GM19239 (cell line): ENCODE results near the gene KRTAP4-8.
"Not testable (repeated sequence)": the region's sequence is repeated elsewhere in the genome, so short reads cannot be mapped to it uniquely, and the experiment has no call there.

Source experiments
- DNase-seq: peaks from one replicate; pipeline ENCODE4 v3.0.0; 2011; ENCODE audit warnings: low spot score; ENCODE audit not compliant: insufficient read length
- FAIRE-seq: peaks from 2 replicates; lab custom pipeline; 2011; peaks lifted over from hg19 to GRCh38; lab: Jason Lieb, UNC

KRTAP4-8 gene

DNA sequence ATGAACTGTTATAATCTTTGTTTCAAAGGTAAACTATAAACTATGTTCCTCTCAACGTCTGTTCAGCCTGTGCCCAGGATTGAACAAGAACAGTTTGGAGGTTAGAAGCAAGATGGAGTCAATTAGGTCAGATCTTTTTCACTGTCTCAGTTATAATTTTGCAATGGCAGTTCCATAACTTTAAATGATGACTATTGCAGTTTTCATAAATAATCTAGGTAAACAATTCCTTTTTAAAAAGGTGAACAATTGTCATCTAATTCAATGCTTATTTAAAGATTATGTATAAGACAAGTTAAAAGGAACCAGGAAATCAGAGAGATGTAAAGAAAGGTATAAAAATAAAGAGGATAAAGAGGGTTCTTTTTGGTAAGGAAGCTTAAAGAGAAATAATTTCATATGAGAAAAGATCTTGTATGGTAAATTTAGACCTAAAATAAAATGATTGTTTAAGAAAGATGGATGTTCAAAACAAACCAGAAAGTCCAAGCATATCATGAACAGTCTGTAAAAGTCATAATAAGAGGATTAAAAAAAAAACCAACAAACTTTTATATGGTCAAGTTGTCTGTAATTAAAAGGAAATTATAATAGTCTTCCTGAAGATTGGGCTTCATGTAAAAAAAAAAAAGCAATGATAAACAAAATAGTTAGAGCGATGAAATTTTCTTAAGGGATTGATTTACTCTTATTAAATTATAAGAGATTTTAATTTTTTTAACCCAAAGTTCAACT lies 13.4 kb upstream of the KRTAP4-8 start:
- no peak for FAIRE-seq
- DNase-seq = no peak

DNA sequence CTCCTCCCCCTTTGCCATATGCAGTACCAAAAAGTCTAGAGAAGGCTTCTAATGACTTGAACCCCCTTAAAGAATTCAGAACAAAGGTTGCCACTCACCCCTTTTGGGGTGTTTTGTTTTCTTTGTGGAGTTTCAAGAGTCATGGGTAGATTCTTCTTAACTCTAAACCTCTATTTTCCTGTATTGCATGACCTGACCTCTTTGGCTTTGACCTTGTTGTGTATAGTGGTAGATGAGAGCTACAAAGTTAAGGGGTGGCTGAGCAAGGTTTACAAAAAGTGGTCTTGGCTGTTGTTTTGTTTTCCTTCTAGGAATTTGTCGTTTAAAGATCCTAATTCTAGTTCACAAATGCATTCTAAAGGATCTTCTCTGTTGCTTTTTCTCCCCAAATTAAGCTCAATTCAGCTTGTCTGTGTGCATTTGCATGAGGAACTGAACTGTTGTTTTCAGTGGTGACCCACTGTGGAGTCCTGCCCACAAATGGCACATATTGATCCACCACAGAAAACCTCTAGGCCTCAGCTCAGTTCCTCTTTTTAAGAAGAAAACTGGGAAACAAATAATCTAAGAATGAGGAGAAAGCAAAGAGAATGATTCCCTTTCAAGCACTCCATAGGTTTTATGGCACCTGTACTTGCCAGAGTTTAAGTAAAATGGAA lies 10.9 kb upstream of the KRTAP4-8 start:
- not testable (repeated sequence) for DNase-seq, FAIRE-seq

DNA sequence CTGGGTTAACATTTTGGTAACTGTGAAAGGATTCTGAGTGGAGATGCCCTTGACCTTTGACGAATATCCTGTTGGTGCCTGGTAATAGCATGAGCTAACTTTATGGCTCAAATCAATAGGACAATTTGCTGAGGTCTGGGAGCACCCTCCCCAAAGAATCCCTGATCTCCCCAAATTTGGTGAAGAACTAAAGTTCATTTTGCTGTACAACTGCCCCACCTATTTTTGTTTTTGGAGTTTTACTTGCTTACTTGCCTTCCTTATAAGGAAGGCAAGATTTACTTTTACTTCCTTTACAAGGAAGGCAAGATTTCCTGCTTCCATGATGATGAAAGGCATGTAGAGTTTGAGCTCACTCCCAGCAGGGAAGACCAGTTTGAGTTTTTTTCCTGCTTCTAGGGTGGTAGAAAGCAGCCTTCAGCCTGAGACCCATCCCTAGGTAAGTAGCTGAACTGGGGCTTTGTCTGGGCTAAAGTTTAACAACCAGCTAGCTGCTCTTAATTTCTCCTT lies 10.1 kb upstream of the KRTAP4-8 start:
- FAIRE-seq (no peak), DNase-seq (no peak)

DNA sequence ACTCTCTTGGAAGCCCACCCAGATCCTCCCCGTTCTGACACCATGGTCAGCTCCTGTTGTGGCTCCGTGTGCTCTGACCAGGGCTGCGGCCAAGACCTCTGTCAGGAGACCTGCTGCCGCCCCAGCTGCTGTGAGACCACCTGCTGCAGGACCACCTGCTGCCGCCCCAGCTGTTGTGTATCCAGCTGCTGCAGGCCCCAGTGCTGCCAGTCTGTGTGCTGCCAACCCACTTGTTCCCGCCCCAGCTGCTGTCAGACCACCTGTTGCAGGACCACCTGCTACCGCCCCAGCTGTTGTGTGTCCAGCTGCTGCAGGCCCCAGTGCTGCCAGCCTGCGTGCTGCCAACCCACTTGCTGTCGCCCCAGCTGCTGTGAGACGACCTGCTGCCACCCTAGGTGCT lies 7.4 kb upstream of the KRTAP4-8 start, which contains the start of gene KRTAP4-9:
Gene KRTAP4-9 (plus strand): TSS at position 43 of the 400 bp plus-strand sequence. CDS start 0 bp downstream, at position 43.
- FAIRE-seq, DNase-seq: not testable (repeated sequence)

DNA sequence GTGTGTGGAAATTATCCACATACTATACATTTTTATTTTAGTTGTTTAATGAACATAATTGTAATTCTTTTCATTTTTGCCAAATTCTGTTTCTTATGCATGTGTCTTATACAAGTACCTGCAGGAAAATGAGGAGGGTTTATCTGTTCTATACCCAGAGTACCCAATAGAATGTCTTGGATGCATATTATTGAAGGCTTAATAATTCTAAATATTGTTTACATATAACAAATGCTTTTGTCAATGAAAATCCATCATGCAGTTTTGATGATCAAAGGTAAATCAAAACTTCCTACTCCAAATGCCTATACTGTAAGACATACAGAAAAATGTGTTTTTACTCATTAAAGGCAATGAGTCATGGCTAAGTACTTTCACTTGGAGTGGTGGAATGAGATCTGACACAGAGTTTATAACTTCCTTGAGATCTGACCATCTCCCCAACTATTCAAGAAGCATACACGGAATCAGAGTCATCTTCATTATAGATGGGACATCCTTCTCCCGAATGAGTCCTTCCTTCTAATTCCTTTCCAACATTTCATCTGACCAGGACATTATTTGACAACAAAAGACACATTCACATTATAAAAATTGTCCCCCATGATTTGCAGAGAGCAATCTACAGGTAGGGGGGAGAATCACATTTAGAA lies 6.6 kb upstream of the KRTAP4-8 start:
- not testable (repeated sequence) for DNase-seq, FAIRE-seq

DNA sequence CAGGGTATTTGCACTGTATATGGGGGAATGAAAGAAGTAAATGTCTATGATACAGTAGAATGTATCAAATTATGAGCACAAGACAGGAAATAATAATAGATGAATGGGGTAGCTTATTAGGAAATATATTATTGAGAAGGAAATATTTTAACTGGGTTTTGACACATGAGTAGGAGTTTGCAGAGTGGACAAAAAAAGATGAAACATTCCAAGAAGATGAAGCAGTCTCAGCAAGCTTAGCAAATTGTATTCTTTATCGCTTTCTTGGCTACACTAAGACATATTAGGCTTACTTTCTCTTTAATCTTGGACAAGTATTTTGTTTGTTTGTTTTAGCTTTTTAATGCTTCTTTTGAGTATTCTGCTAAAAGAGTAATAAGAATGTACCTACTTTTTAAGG lies 6.0 kb upstream of the KRTAP4-8 start:
- FAIRE-seq = no peak
- no peak for DNase-seq

DNA sequence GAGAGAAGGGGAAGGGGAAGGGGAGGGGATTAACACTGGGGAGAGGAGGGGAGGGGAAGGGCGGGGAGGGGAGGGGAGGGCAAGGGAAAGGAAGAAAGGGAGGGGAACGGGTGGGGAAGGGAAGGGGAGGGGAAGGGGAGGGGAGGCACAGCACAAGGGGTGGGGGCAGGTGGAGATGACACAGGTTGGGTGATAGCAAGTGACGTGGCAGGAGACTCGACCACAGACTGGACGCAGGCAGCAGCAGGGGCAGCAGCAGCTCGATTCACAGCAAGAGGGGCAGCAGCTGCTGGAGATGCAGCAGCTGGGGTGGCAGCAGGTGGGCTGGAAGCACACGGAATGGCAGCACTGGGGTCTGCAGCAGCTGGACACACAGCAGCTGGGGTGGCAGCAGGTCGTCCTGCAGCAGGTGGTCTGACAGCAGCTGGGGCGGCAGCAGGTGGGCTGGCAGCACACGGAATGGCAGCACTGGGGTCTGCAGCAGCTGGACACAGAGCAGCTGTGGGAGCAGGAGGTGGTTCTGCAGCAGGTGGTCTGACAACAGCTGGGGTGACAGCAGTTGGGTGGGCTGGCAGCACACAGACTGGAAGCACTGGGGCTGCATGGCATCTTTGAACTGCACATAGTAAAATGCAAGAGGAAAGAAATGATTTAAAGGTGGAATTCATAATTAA lies 3.8 kb upstream of the KRTAP4-8 start, which contains the start of gene KRTAP4-16:
Gene KRTAP4-16 (minus strand): TSS at position 624 of the 674 bp plus-strand sequence. CDS start 0 bp downstream, at position 624.
- FAIRE-seq (no peak), DNase-seq (no peak)

DNA sequence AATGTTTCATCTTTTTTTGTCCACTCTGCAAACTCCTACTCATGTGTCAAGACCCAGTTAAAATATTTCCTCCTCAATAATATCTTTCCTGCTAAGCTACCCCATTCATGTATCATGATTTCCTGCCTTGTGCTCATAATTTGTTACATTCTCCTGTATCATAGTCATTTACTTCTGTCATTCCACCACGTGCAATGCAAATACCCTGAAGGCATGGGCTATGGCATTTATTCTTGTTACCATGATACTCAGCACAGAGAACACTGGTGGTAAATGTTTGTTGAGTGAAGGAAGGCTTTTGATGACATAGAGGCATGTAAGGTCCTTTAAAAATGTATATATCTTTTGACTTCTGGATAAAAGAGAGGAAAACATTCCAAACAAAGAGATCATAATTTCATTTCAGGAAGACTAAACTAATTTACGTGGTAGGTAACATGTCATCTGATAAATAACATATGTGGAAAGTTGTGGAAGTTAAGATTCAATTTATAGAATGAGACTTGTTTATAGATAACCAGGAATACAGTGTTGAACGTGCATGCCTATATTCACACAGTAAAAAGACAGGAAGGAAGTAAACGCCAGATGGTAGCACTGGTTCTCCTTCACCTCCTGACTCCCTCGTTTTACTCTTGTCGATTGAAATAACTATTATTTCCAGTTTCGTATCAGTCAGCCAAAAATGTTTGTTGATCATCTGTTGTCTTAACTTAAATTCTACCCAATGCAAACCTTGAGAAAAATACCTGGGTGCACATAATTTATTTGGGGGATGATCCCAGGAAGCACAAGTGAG lies 1.9 kb upstream of the KRTAP4-8 start:
- not testable (repeated sequence) for FAIRE-seq, DNase-seq

DNA sequence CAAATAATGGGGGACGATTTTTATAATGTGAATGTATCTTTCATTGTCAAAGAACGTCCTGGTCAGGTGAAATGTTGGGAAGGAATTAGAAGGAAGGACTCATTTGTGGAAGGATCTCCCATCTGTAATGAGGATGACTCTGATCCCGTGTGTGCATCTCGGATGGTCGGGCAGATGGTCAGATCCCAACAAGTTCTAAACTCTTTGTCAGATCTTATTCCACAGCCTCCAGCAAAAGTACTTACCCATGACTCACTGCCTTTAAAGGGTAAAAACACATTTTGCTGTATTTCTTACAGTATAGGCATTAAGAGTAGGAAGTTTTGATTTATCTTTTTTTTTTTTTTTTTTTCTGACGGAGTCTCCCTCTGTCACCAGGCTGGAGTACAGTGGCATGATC lies 539 bp upstream of the KRTAP4-8 start:
- FAIRE-seq (no peak), DNase-seq (no peak)

DNA sequence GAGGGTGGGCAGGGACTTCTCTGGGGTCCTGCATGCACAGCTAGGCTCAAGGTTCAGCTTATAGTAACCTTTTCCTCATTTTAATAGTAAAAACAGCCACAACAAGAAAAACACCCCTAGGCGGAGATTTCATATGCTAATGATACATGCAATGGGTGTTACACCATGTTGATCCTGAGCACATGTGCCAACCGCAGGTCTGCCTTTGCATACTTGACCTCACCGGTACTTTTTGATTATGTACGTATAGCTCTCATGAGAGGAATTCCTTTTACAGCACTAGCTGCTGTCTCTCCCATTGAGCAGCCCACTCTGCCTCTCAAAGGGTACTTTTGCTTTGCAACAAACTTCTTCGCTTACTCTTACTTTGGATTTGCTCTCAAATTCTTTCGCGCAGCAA lies 1.9 kb downstream of the KRTAP4-8 start:
- no peak for FAIRE-seq
- DNase-seq = no peak

DNA sequence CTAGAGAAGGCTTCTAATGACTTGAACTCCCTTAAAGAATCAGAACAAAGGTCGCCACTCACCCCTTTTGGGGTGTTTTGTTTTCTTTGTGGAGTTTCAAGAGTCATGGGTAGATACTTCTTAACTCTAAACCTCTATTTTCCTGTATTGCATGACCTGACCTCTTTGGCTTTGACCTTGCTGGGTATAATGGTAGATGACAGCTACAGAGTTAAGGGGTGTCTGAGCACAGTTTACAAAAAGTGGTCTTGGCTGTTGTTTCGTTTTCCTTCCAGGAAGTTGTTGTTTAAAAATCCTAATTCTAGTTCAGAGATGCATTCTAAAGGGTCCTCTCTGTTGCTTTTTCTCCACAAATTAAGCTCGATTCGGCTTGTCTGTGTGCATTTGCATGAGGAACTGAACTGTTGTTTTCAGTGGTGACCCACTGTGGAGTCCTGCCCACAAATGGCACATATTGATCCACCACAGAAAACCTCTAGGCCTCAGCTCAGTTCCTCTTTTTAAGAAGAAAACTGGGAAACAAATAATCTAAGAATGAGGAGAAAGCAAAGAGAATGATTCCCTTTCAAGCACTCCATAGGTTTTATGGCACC lies 9.1 kb downstream of the KRTAP4-8 start:
- not testable (repeated sequence) for DNase-seq, FAIRE-seq

DNA sequence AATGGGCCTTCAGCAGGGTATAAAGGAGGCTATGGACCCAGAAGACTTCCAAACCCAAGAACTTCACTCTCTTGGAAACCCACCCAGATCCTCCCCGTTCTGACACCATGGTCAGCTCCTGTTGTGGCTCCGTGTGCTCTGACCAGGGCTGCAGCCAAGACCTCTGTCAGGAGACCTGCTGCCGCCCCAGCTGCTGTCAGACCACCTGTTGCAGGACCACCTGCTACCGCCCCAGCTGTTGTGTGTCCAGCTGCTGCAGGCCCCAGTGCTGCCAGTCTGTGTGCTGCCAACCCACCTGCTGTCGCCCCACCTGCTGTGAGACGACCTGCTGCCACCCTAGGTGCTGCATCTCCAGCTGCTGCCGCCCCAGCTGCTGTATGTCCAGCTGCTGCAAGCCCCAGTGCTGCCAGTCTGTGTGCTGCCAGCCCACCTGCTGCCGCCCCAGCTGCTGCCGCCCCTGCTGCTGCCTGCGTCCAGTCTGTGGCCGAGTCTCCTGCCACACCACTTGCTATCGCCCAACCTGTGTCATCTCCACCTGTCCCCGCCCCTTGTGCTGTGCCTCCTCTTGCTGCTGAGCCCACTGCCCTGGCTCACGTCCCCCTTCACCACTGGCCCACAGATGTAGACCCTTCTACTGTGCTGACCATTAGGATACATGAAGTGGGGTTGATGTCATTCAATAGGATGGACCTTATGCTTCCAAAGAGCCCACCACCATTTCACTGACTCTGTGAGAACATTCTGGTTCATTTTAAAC lies 13.7 kb downstream of the KRTAP4-8 start, which contains the start of gene KRTAP4-7:
Gene KRTAP4-7 (plus strand): TSS at position 51 of the 757 bp plus-strand sequence. CDS start 57 bp downstream, at position 108.
- not testable (repeated sequence) for FAIRE-seq, DNase-seq

DNA sequence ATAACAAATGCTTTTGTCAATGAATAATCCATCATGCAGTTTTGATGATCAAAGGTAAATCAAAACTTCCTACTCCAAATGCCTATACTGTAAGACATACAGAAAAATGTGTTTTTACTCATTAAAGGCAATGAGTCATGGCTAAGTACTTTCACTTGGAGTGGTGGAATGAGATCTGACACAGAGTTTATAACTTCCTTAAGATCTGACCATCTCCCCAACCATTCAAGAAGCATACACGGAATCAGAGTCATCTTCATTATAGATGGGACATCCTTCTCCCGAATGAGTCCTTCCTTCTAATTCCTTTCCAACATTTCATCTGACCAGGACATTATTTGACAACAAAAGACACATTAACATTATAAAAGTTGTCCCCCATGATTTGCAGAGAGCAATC lies 14.5 kb downstream of the KRTAP4-8 start:
- DNase-seq, FAIRE-seq: not testable (repeated sequence)

DNA sequence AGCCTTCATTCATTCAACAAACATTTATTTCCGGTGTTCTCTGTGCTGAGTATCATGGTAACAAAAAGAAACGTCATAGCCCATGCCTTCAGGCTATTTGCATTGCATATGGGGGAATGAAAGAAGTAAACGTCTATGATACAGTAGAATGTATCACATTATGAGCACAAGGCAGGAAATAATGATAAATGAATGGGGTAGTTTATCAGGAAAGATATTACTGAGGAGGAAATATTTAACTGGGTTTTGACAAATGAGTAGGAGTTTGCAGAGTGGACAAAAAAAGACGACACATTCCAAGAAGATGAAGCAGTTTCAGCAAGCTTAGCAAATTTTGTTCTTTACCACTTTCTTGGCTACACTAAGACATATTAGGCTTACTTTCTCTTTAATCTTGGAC lies 15.3 kb downstream of the KRTAP4-8 start:
- DNase-seq = no peak
- no peak for FAIRE-seq

DNA sequence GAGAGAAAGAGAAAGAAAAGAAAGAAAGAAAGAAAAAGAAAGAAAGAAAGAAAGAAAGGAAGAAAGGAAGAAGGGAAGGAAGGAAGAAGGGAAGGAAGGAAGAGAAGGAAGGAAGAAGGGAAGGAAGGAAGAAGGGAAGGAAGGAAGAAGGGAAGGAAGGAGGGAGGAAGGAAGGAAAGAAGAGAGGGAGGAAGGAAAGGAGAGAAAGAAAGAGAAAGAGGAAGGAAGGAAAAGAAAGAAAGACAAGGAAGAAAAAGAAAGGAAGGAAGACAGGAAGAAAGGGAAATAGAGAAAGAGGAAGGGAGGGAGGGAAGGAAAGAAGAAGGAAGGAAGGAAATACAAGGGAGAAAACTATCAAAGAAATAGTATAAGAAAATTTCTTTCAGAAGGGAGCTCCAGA lies 21.2 kb downstream of the KRTAP4-8 start:
- FAIRE-seq (no peak), DNase-seq (no peak)

DNA sequence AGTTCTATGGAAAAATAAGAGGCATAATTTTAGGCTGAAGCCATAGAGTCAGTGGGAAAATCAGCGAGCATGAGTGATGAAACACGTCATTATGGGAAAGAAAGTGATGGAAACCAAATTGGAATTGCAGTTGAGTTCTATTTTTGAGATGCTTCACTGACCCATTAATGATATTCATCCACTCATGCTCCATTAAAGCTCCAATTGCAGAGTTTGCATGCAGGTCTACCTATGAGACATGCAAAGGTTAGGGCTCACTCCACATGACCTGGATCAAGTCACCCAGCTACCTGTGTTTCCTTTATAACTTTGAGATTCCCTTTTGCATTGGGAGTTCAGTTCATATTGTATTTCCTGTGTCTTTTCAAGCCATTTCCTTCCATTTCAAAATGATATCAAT lies 24.3 kb downstream of the KRTAP4-8 start:
- FAIRE-seq (no peak), DNase-seq (no peak)

DNA sequence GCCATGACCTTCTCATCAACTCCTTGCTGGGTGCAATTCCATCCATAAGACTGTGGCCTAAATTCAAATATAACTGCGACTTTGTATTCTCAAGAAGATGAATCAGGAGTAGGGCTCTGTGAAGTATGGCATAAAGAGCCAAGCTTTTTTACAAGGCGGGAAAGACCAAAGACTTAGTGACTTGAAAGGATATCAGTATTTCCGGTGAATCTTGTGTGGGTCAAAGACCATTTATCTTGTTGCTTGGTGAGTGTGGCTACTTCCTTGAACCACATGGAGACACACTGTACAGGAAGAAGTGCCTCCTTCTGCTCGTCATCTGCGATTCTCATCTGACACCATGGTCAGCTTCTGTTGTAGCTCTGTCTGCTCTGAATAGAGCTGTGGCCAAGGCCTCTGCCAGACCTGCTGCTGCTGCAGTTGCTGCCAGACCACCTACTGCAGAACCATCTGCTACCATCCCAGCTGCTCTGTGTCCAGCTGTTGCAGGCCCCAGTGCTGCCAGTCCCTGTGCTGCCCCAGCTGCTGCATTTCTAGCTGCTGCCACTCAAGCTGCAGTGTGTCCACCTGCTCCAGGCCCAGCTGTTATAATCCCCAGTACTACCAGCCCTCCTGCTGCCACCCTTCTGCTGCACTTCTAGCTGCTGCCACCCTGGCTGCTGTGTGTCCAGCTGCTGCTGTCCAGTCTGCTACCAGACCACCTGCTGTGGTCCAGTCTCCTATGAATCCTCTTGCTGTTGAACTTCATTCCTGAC lies 26.2 kb downstream of the KRTAP4-8 start:
- no peak for DNase-seq
- FAIRE-seq = no peak
